Suprapubic skin (tissue), 4 donors: ENCODE results near the gene DSCAML1. TPM values are rescaled to one million over a fixed set of nuclear protein-coding genes. Genes with fewer than 3 reads are reported as not detected.

Experiments used
- DNase-seq, 2 donors: peaks; one replicate each; pipeline ENCODE4 v3.0.0-alpha.2; 2019; ENCODE audit warnings: low spot score in 2 of 2
- H3K27ac ChIP-seq: fragments of 200-600 bp; sonication (generic); one replicate; pipeline ENCODE4 v1.5.1; 2019
- H3K27me3 ChIP-seq: fragments of 200-600 bp; sonication (generic); one replicate; pipeline ENCODE4 v1.5.1; 2019
- H3K36me3 ChIP-seq: fragments of 200-600 bp; sonication (generic); one replicate; pipeline ENCODE4 v1.5.1; 2019
- H3K4me1 ChIP-seq: fragments of 200-600 bp; sonication (generic); one replicate; pipeline ENCODE4 v1.5.1; 2019
- H3K4me3 ChIP-seq: fragments of 200-600 bp; sonication (generic); one replicate; pipeline ENCODE4 v1.5.1; 2019; ENCODE audit warnings: mild to moderate bottlenecking
- H3K9me3 ChIP-seq: fragments of 200-600 bp; sonication (generic); one replicate; pipeline ENCODE4 v1.5.1; 2019
- EP300 ChIP-seq: sonication (generic); formaldehyde crosslinking; IDR thresholded peaks from one replicate; pipeline ENCODE4 v1.6.1; 2017; ENCODE audit warnings: antibody characterized with exemption
- POLR2A ChIP-seq, 2 donors: fragments of 450-650 bp; IDR thresholded peaks; one replicate each; pipeline ENCODE4 v1.6.1; 2017; ENCODE audit warnings: antibody characterized with exemption in 2 of 2, mild to moderate bottlenecking in 2 of 2, moderate library complexity in 2 of 2
- POLR2AphosphoS5 ChIP-seq, 3 donors: sonication (generic); formaldehyde crosslinking; IDR thresholded peaks; one replicate each; pipeline ENCODE4 v1.6.1; 2017; ENCODE audit warnings: antibody characterized with exemption in 3 of 3
- WGBS: methylation state at CpG from one replicate; pipeline ENCODE4 v1.1.5; 2018; 5-methylcytosine and 5-hydroxymethylcytosine counted together
- total RNA-seq, 4 donors: library from RNA; depleted of rRNA; stranded (reverse); fragments of >200 nt; gene quantifications; one replicate each; pipeline ENCODE4 v1.1.0, GENCODE V29; 2016
- TF ChIP-seq, protein P1 (sequence below), 2 donors: fragments of 200-600 bp in 1 of 2; fragments of 450-650 bp in 1 of 2; sonication (generic) in 1 of 2; IDR thresholded peaks; one replicate each; pipeline ENCODE4 v1.5.1; 2016 to 2019; ENCODE audit warnings: antibody characterized with exemption in 2 of 2, mild to moderate bottlenecking in 1 of 2, moderate library complexity in 1 of 2

Gene DSCAML1
- total RNA-seq, 4 donors from 2014 or later = 0.11 to 0.24 (median 0.21) TPM; not detected in 1

- Histone ChIP-seq H3K9me3 (no peaks in the 10 kb centered on the region), H3K36me3 (peaks cover 80% of the 10 kb centered on the region), H3K27ac (no peak overlapping the region), H3K4me1 (no peaks in the 10 kb centered on the region), H3K4me3 (no peak overlapping the region), H3K27me3 (no peaks in the 10 kb centered on the region)
- TF ChIP-seq EP300 (no peak), POLR2A (IDR thresholded peaks at IDR 0.05) (no peak), POLR2AphosphoS5 (IDR thresholded peaks at IDR 0.05) (no peak)
- TF ChIP-seq, protein P1, sequence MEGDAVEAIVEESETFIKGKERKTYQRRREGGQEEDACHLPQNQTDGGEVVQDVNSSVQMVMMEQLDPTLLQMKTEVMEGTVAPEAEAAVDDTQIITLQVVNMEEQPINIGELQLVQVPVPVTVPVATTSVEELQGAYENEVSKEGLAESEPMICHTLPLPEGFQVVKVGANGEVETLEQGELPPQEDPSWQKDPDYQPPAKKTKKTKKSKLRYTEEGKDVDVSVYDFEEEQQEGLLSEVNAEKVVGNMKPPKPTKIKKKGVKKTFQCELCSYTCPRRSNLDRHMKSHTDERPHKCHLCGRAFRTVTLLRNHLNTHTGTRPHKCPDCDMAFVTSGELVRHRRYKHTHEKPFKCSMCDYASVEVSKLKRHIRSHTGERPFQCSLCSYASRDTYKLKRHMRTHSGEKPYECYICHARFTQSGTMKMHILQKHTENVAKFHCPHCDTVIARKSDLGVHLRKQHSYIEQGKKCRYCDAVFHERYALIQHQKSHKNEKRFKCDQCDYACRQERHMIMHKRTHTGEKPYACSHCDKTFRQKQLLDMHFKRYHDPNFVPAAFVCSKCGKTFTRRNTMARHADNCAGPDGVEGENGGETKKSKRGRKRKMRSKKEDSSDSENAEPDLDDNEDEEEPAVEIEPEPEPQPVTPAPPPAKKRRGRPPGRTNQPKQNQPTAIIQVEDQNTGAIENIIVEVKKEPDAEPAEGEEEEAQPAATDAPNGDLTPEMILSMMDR (IDR thresholded peaks at IDR 0.05) = no peak
- WGBS = 91% methylated on average over 7 of the region's 12 CpGs
- no peak for DNase-seq
These were observed 404.9 kb downstream of the DSCAML1 start for GRCh38 chr11:117392001-117392690.

DNA sequence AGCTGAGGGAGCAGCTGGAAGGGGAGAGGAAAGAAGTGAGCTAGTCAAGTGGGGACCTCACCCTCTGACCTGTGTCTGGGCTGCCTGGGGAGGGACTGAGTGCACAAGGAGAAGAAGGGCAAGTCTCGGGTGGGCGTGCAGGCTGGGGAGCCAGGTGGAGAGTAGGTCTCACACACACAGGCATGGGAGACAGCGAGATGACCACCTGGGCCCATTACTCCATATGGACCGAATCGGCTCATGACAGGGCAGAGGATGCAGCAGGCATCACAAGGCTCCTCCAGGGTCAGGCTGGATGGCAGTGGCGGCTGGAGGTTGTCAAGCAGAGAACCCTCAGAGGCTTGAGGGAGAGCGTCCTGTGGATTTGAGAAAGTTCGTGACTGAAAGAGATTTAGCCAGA lies 405.8 kb downstream of the DSCAML1 start:
- Histone ChIP-seq H3K9me3 (no peaks in the 10 kb centered on the region), H3K27me3 (no peaks in the 10 kb centered on the region), H3K4me3 (no peak overlapping the region), H3K27ac (no peak overlapping the region), H3K4me1 (no peaks in the 10 kb centered on the region), H3K36me3 (peaks cover 80% of the 10 kb centered on the region)
- TF ChIP-seq, protein P1 (IDR thresholded peaks at IDR 0.05) = no peak
- TF ChIP-seq EP300 (no peak), POLR2A (IDR thresholded peaks at IDR 0.05) (no peak), POLR2AphosphoS5 (IDR thresholded peaks at IDR 0.05) (no peak)
- no peak for DNase-seq
- WGBS = 92% methylated on average over 8 of the region's 8 CpGs

- no peaks in the 10 kb centered on the region for H3K27me3 ChIP-seq
- no peak overlapping the region for H3K4me3 ChIP-seq
- H3K4me1 ChIP-seq = no peaks in the 10 kb centered on the region
- TF ChIP-seq, protein P1 (IDR thresholded peaks at IDR 0.05) = no peak
- no peak for TF ChIP-seq POLR2AphosphoS5 (IDR thresholded peaks at IDR 0.05)
- no peak for TF ChIP-seq POLR2A (IDR thresholded peaks at IDR 0.05)
- no peak for TF ChIP-seq EP300
- no peak overlapping the region for H3K27ac ChIP-seq
- H3K9me3 ChIP-seq = no peaks in the 10 kb centered on the region
- DNase-seq = no peak
- WGBS = 94% methylated on average over 8 of the region's 8 CpGs
- peaks cover 80% of the 10 kb centered on the region for H3K36me3 ChIP-seq
These were observed 406.3 kb downstream of the DSCAML1 start for GRCh38 chr11:117390743-117391142.

DNA sequence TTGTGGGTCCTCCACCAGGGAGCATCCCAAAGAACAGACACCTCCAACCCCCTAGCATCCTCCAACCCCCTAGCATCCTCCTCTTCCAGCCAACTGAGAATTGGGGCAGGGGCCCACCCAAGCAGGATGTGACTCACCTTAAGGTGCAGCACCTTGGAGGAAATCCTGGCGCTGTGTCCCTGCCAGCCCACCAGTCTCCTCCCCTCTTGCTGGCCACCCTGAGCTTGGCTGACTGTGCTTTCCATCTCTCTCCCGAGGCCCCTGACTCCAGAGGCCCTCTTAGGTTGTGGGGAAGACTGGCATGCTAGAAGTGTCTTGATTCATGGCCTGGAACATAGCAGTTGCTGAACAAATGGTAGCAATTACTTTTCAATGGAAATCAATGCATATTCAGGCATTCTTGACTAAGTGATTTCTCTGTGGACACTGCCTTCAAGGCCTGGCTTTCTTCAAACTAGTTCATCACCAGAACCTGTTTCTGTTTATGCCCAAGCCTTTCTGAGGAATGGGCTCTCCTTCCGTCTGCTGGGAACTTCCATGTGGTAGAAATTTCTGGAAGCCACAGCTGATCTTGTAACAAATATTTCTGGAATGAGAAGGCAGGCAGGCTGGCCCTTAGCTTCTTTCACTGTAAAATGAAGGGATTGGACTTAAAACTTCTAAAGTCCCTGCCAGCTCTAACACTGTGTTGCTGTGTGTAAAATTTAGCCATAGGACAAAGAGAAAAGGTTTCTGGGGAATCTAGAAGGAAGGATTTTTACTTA lies 408.8 kb downstream of the DSCAML1 start:
- Histone ChIP-seq H3K4me3 (no peak overlapping the region), H3K4me1 (no peaks in the 10 kb centered on the region), H3K27ac (no peak overlapping the region), H3K9me3 (no peaks in the 10 kb centered on the region), H3K36me3 (peaks cover 77% of the 10 kb centered on the region), H3K27me3 (no peaks in the 10 kb centered on the region)
- no peak for TF ChIP-seq POLR2AphosphoS5 (IDR thresholded peaks at IDR 0.05)
- TF ChIP-seq, protein P1 (IDR thresholded peaks at IDR 0.05) = no peak
- DNase-seq = no peak
- WGBS = 85% methylated on average over 3 of the region's 3 CpGs

GRCh38 chr11:117385906-117386305 lies 411.1 kb downstream of the DSCAML1 start:
- Histone ChIP-seq H3K4me3 (no peak overlapping the region), H3K27ac (no peak overlapping the region), H3K27me3 (no peaks in the 10 kb centered on the region), H3K36me3 (peaks cover 77% of the 10 kb centered on the region), H3K9me3 (no peaks in the 10 kb centered on the region), H3K4me1 (no peaks in the 10 kb centered on the region)
- 94% methylated on average over 9 of the region's 9 CpGs for WGBS
- no peak for DNase-seq
- TF ChIP-seq, protein P1 (IDR thresholded peaks at IDR 0.05) = no peak
- TF ChIP-seq POLR2A (IDR thresholded peaks at IDR 0.05) = no peak
- TF ChIP-seq EP300 = no peak
- no peak for TF ChIP-seq POLR2AphosphoS5 (IDR thresholded peaks at IDR 0.05)
